WI38 (cell line): Measurements from ENCODE around the gene PSTPIP2.

Experiments
- H3K4me3 ChIP-seq: 2 replicates; pipeline ENCODE4 v1.5.1; 2011; ENCODE audit warnings: low read depth, mild to moderate bottlenecking, control low read depth, low read length
- TF ChIP-seq, protein P1 (sequence below): IDR thresholded peaks from 2 replicates; pipeline ENCODE4 v1.5.1; 2012; ENCODE audit warnings: low read depth, mild to moderate bottlenecking, control low read depth, low read length

PSTPIP2 gene

DNA sequence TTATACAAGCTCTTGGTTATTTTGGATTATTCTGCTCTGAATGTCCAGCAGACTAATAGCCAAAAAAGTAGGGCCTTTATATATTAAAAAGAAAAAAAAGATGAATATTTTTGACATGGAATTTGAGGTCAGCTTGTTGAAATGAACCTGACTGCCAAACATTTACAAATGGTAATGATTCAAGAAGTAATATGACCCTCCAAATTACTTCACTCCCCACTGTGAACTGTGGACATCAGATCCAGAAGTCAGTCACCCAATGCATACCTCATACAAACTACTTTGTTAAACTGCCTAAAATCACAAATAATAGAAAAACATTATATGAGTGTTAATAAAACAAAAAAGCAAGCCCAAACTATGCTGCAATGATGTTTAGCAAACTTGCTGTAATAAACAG is 115.0 kb downstream of the PSTPIP2 start:
- no peak overlapping the region for H3K4me3 ChIP-seq
- TF ChIP-seq, protein P1, sequence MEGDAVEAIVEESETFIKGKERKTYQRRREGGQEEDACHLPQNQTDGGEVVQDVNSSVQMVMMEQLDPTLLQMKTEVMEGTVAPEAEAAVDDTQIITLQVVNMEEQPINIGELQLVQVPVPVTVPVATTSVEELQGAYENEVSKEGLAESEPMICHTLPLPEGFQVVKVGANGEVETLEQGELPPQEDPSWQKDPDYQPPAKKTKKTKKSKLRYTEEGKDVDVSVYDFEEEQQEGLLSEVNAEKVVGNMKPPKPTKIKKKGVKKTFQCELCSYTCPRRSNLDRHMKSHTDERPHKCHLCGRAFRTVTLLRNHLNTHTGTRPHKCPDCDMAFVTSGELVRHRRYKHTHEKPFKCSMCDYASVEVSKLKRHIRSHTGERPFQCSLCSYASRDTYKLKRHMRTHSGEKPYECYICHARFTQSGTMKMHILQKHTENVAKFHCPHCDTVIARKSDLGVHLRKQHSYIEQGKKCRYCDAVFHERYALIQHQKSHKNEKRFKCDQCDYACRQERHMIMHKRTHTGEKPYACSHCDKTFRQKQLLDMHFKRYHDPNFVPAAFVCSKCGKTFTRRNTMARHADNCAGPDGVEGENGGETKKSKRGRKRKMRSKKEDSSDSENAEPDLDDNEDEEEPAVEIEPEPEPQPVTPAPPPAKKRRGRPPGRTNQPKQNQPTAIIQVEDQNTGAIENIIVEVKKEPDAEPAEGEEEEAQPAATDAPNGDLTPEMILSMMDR = no peak

- no peak overlapping the region for H3K4me3 ChIP-seq
- TF ChIP-seq, protein P1 = no peak
Measured at GRCh38 chr18:45954070-45954934, 117.8 kb downstream of the PSTPIP2 start.

DNA sequence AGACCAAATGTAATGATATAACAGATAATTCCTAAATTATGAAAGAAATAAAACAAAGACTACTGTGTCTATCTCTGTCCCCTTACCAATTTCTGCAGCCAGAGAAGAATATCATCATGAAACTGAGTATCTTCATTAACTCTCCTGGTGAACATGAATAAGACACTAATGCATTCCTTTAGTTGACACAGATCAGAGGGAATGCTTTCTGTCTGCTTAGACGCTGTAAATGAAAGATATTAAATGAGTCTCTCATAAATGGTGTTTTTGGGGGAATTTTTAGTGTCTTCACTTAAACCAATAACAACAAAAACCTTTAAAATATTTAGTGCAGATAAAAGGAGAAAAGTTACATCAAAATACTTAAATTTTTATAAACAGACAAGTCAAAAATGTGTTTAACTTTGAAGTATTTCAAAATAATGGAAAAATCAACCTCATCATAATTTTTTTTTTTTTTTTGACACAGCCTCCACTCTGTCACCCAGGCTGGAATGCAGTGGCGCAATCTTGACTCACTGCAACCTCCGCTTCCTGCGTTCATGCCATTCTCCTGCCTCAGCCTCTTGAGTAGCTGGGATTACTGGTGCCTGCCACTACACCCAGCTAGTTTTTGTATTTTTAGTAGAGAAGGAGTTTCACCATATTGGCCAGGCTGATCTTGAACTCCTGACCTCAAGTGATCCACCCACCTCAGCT is 120.9 kb downstream of the PSTPIP2 start:
- TF ChIP-seq, protein P1 = no peak

DNA sequence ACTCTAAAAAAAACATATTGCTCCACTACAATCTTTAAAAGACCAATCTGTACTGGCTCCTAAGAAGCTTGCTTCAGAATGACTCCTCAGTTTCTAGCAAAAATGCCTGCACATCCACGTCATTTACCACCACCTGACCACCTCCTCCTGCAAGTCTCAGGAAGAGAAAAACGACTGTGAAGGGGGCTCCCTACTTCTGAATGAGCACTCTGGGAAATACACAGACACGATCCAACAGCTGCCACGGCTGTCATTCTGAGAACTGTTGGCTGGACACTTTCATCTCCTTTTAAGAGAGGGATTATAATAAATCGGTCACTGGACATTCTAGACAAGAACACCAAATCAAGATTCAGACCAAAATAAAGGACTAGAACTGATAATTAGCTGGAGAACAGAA is 126.4 kb downstream of the PSTPIP2 start:
- TF ChIP-seq, protein P1 = no peak
- H3K4me3 ChIP-seq = no peak overlapping the region

More for the DNA sequence above, 120.9 kb downstream of the PSTPIP2 start:
- H3K4me3 ChIP-seq = no peak overlapping the region

DNA sequence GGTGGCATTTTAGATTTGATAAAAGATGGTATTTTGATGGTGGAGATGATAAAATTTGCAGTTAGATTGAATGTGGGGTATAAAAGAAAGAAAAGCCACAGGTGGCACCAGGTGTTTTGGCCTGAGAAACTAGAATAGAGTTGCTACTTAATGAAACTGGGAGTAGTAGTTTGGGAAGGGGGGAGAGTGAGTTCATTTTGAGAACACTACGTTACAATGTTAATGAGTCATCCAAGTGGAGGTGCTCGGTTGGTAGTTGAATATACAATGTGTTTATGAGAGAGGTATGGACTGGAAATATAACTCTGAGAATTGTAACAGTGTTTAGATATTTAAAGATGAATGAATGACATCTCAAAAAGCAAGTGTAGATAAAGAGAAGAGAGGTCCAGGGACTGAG is 131.3 kb downstream of the PSTPIP2 start:
- TF ChIP-seq, protein P1 = no peak
- no peak overlapping the region for H3K4me3 ChIP-seq

- TF ChIP-seq, protein P1 = no peak
- no peak overlapping the region for H3K4me3 ChIP-seq
Measured at GRCh38 chr18:45939236-45939635, 132.8 kb downstream of the PSTPIP2 start.

DNA sequence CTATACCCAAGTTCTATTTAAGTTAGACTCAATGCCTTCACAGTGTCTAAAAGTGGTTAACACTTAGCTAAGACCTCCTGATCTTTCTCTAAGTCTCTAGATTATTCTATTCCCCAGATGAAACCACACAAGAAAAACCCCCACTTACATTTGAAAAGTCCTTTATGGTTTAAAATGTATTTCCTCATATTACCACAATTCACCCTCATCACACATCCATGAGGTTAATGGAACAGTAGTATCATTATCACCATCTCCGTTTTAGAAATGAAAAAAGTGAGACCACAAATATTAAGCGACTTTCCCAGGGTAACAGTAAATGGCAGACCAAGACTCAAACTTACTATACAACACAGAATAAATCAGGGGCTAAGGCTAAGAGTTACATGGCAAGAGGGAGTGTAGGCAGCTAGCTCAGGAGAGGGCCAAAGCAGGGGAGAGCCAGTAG is 133.5 kb downstream of the PSTPIP2 start:
- H3K4me3 ChIP-seq = no peak overlapping the region
- TF ChIP-seq, protein P1 = no peak
